GM19397 (cell line): ENCODE results near the gene MVB12B.

Source experiments
- ATAC-seq: cut with Tn5 transposase; IDR thresholded peaks from one replicate; pipeline ENCODE4 v1.9.1; 2021; ENCODE audit warnings: mild to moderate bottlenecking, moderate library complexity; ENCODE audit not compliant: unreplicated experiment

The MVB12B gene

GRCh38 chr9:126357074-126357473, 30.4 kb downstream of the MVB12B start:
- no peak for ATAC-seq

- no peak for ATAC-seq
Measured at GRCh38 chr9:126360073-126360472, 33.4 kb downstream of the MVB12B start.

- ATAC-seq = no peak
Measured at GRCh38 chr9:126361810-126362238, 35.2 kb downstream of the MVB12B start.

- no peak for ATAC-seq
Measured at GRCh38 chr9:126363250-126363649, 36.6 kb downstream of the MVB12B start.

GRCh38 chr9:126363847-126364671, 37.4 kb downstream of the MVB12B start:
- no peak for ATAC-seq

GRCh38 chr9:126365780-126366179, 39.2 kb downstream of the MVB12B start:
- no peak for ATAC-seq

- no peak for ATAC-seq
Measured at GRCh38 chr9:126366366-126367011, 39.9 kb downstream of the MVB12B start.

- ATAC-seq = no peak
Measured at GRCh38 chr9:126367139-126367538, 40.5 kb downstream of the MVB12B start.

- ATAC-seq = no peak
Measured at GRCh38 chr9:126367616-126368015, 41.0 kb downstream of the MVB12B start.

GRCh38 chr9:126368020-126368419, 41.4 kb downstream of the MVB12B start:
- no peak for ATAC-seq

- no peak for ATAC-seq
Measured at GRCh38 chr9:126371007-126371870, 44.6 kb downstream of the MVB12B start.

- no peak for ATAC-seq
Measured at GRCh38 chr9:126372716-126373115, 46.1 kb downstream of the MVB12B start.

GRCh38 chr9:126373241-126373640, 46.6 kb downstream of the MVB12B start:
- ATAC-seq = no peak

- no peak for ATAC-seq
Measured at GRCh38 chr9:126374366-126374781, 47.7 kb downstream of the MVB12B start.

GRCh38 chr9:126375386-126375785, 48.8 kb downstream of the MVB12B start:
- no peak for ATAC-seq

- ATAC-seq = no peak
Measured at GRCh38 chr9:126376311-126377175, 49.9 kb downstream of the MVB12B start.

- no peak for ATAC-seq
Measured at GRCh38 chr9:126377176-126377509, 50.5 kb downstream of the MVB12B start.

GRCh38 chr9:126377536-126377935, 50.9 kb downstream of the MVB12B start:
- ATAC-seq = no peak

- ATAC-seq = no peak
Measured at GRCh38 chr9:126378761-126379160, 52.1 kb downstream of the MVB12B start.

- no peak for ATAC-seq
Measured at GRCh38 chr9:126379661-126380360, 53.2 kb downstream of the MVB12B start.
